ENCODE results near the gene SLC46A2.

The SLC46A2 gene

GRCh38 chr9:112911736-112912135 is 21.1 kb upstream of the SLC46A2 start:
- Histone ChIP-seq H3K9ac (ENCODE audit: low read length) (no peak overlapping the region), H3K27me3 (ENCODE audit: control insufficient read depth, insufficient read depth, low read length) (peaks cover 8% of the 10 kb centered on the region), H3K4me1 (ENCODE audit: control insufficient read depth, low read depth, low read length) (no peaks in the 10 kb centered on the region), H3K27ac (ENCODE audit: low read length) (no peak overlapping the region), H3K36me3 (ENCODE audit: control insufficient read depth, low read depth, low read length) (no peaks in the 10 kb centered on the region), H3K9me3 (ENCODE audit: control insufficient read depth, low read depth, low read length) (no peaks in the 10 kb centered on the region), H3K4me3 (ENCODE audit: low read length) (no peak overlapping the region)

GRCh38 chr9:112905084-112905483 is 14.4 kb upstream of the SLC46A2 start:
- H3K9me3 ChIP-seq (ENCODE audit: control insufficient read depth, low read depth, low read length) = no peaks in the 10 kb centered on the region
- H3K27ac ChIP-seq (ENCODE audit: low read length) = no peak overlapping the region
- H3K4me3 ChIP-seq (ENCODE audit: low read length) = no peak overlapping the region
- no peak overlapping the region for H3K9ac ChIP-seq (ENCODE audit: low read length)
- H3K36me3 ChIP-seq (ENCODE audit: control insufficient read depth, low read depth, low read length) = no peaks in the 10 kb centered on the region
- H3K27me3 ChIP-seq (ENCODE audit: control insufficient read depth, insufficient read depth, low read length) = no peaks in the 10 kb centered on the region
- no peaks in the 10 kb centered on the region for H3K4me1 ChIP-seq (ENCODE audit: control insufficient read depth, low read depth, low read length)

- H3K27me3 ChIP-seq (ENCODE audit: control insufficient read depth, insufficient read depth, low read length) = no peaks in the 10 kb centered on the region
- no peaks in the 10 kb centered on the region for H3K4me1 ChIP-seq (ENCODE audit: control insufficient read depth, low read depth, low read length)
- H3K27ac ChIP-seq (ENCODE audit: low read length) = no peak overlapping the region
- no peak overlapping the region for H3K9ac ChIP-seq (ENCODE audit: low read length)
- no peaks in the 10 kb centered on the region for H3K9me3 ChIP-seq (ENCODE audit: control insufficient read depth, low read depth, low read length)
- H3K36me3 ChIP-seq (ENCODE audit: control insufficient read depth, low read depth, low read length) = no peaks in the 10 kb centered on the region
- H3K4me3 ChIP-seq (ENCODE audit: low read length) = no peak overlapping the region
Observed at GRCh38 chr9:112900901-112901300, 10.2 kb upstream of the SLC46A2 start.

- Histone ChIP-seq H3K4me3 (ENCODE audit: low read length) (no peak overlapping the region), H3K27ac (ENCODE audit: low read length) (no peak overlapping the region), H3K36me3 (ENCODE audit: control insufficient read depth, low read depth, low read length) (no peaks in the 10 kb centered on the region), H3K9ac (ENCODE audit: low read length) (no peak overlapping the region), H3K4me1 (ENCODE audit: control insufficient read depth, low read depth, low read length) (no peaks in the 10 kb centered on the region), H3K9me3 (ENCODE audit: control insufficient read depth, low read depth, low read length) (no peaks in the 10 kb centered on the region), H3K27me3 (ENCODE audit: control insufficient read depth, insufficient read depth, low read length) (no peaks in the 10 kb centered on the region)
Observed at GRCh38 chr9:112900488-112900887, 9.8 kb upstream of the SLC46A2 start.

GRCh38 chr9:112898872-112899311 is 8.2 kb upstream of the SLC46A2 start:
- Histone ChIP-seq H3K27ac (ENCODE audit: low read length) (no peak overlapping the region), H3K9ac (ENCODE audit: low read length) (no peak overlapping the region), H3K27me3 (ENCODE audit: control insufficient read depth, insufficient read depth, low read length) (no peaks in the 10 kb centered on the region), H3K9me3 (ENCODE audit: control insufficient read depth, low read depth, low read length) (no peaks in the 10 kb centered on the region), H3K36me3 (ENCODE audit: control insufficient read depth, low read depth, low read length) (no peaks in the 10 kb centered on the region), H3K4me3 (ENCODE audit: low read length) (no peak overlapping the region), H3K4me1 (ENCODE audit: control insufficient read depth, low read depth, low read length) (no peaks in the 10 kb centered on the region)

DNA sequence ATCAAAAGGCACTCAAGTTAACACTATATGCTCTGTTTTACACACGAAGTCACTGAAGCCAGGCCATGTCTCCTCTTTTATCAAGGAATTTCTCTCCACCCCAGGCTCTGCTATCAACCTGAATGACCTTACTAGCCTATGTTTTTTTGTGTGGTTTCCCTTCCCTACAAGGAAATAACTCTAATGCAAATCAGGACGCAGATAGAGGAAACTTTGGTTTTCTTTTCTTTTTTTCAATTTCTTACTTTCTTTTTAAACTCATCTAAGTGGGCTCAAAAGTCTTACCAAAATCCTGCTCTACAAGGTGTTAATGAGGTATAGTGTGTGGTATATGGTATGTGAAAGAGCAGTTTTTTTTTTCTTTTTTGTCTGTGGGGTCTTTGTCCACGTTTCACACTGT is 5.5 kb upstream of the SLC46A2 start:
- no peaks in the 10 kb centered on the region for H3K9me3 ChIP-seq (ENCODE audit: control insufficient read depth, low read depth, low read length)
- H3K36me3 ChIP-seq (ENCODE audit: control insufficient read depth, low read depth, low read length) = no peaks in the 10 kb centered on the region
- no peaks in the 10 kb centered on the region for H3K4me1 ChIP-seq (ENCODE audit: control insufficient read depth, low read depth, low read length)
- no peak overlapping the region for H3K9ac ChIP-seq (ENCODE audit: low read length)
- peaks cover 16% of the 10 kb centered on the region for H3K27me3 ChIP-seq (ENCODE audit: control insufficient read depth, insufficient read depth, low read length)
- no peak overlapping the region for H3K27ac ChIP-seq (ENCODE audit: low read length)
- no peak overlapping the region for H3K4me3 ChIP-seq (ENCODE audit: low read length)

- no peak overlapping the region for H3K9ac ChIP-seq (ENCODE audit: low read length)
- H3K9me3 ChIP-seq (ENCODE audit: control insufficient read depth, low read depth, low read length) = no peaks in the 10 kb centered on the region
- H3K4me1 ChIP-seq (ENCODE audit: control insufficient read depth, low read depth, low read length) = no peaks in the 10 kb centered on the region
- peaks cover 30% of the 10 kb centered on the region for H3K27me3 ChIP-seq (ENCODE audit: control insufficient read depth, insufficient read depth, low read length)
- H3K36me3 ChIP-seq (ENCODE audit: control insufficient read depth, low read depth, low read length) = no peaks in the 10 kb centered on the region
- H3K27ac ChIP-seq (ENCODE audit: low read length) = no peak overlapping the region
- H3K4me3 ChIP-seq (ENCODE audit: low read length) = no peak overlapping the region
Observed at GRCh38 chr9:112894699-112895098, 4.0 kb upstream of the SLC46A2 start.

- Histone ChIP-seq H3K27ac (ENCODE audit: low read length) (no peak overlapping the region), H3K4me1 (ENCODE audit: control insufficient read depth, low read depth, low read length) (no peaks in the 10 kb centered on the region), H3K9ac (ENCODE audit: low read length) (no peak overlapping the region), H3K27me3 (ENCODE audit: control insufficient read depth, insufficient read depth, low read length) (peaks cover 36% of the 10 kb centered on the region), H3K4me3 (ENCODE audit: low read length) (no peak overlapping the region), H3K36me3 (ENCODE audit: control insufficient read depth, low read depth, low read length) (no peaks in the 10 kb centered on the region), H3K9me3 (ENCODE audit: control insufficient read depth, low read depth, low read length) (no peaks in the 10 kb centered on the region)
Observed at GRCh38 chr9:112894041-112894440, 3.4 kb upstream of the SLC46A2 start.

GRCh38 chr9:112892981-112893380 is 2.3 kb upstream of the SLC46A2 start:
- Histone ChIP-seq H3K9ac (ENCODE audit: low read length) (no peak overlapping the region), H3K27ac (ENCODE audit: low read length) (no peak overlapping the region), H3K9me3 (ENCODE audit: control insufficient read depth, low read depth, low read length) (no peaks in the 10 kb centered on the region), H3K36me3 (ENCODE audit: control insufficient read depth, low read depth, low read length) (no peaks in the 10 kb centered on the region), H3K27me3 (ENCODE audit: control insufficient read depth, insufficient read depth, low read length) (peaks cover 36% of the 10 kb centered on the region), H3K4me1 (ENCODE audit: control insufficient read depth, low read depth, low read length) (no peaks in the 10 kb centered on the region), H3K4me3 (ENCODE audit: low read length) (no peak overlapping the region)

DNA sequence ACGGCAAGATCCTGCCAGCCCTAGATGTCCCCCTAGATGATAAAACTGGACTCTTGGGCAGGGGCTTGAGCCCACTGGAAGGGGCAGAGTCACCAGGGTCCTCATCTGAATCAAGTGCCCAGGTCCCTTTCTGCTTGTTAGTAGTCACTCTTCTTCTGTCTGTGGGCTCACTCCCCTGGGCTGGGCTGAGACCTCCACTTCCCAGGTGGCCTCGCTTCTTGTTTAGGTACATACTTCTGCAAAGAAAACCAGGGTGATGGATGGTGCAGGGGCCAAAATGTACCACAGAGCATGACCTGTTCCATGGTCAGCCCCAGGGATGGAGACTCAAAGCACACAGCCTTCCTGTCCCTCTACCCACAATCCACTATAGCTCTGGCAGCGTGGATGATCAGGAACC is 845 bp upstream of the SLC46A2 start:
- H3K4me3 ChIP-seq (ENCODE audit: low read length) = no peak overlapping the region
- H3K9me3 ChIP-seq (ENCODE audit: control insufficient read depth, low read depth, low read length) = no peaks in the 10 kb centered on the region
- H3K36me3 ChIP-seq (ENCODE audit: control insufficient read depth, low read depth, low read length) = no peaks in the 10 kb centered on the region
- H3K27me3 ChIP-seq (ENCODE audit: control insufficient read depth, insufficient read depth, low read length) = peaks cover 36% of the 10 kb centered on the region
- H3K9ac ChIP-seq (ENCODE audit: low read length) = no peak overlapping the region
- H3K4me1 ChIP-seq (ENCODE audit: control insufficient read depth, low read depth, low read length) = no peaks in the 10 kb centered on the region
- no peak overlapping the region for H3K27ac ChIP-seq (ENCODE audit: low read length)

- H3K27me3 ChIP-seq (ENCODE audit: control insufficient read depth, insufficient read depth, low read length) = peaks cover 32% of the 10 kb centered on the region
- H3K9me3 ChIP-seq (ENCODE audit: control insufficient read depth, low read depth, low read length) = no peaks in the 10 kb centered on the region
- no peak overlapping the region for H3K9ac ChIP-seq (ENCODE audit: low read length)
- H3K4me1 ChIP-seq (ENCODE audit: control insufficient read depth, low read depth, low read length) = no peaks in the 10 kb centered on the region
- H3K27ac ChIP-seq (ENCODE audit: low read length) = no peak overlapping the region
- H3K36me3 ChIP-seq (ENCODE audit: control insufficient read depth, low read depth, low read length) = no peaks in the 10 kb centered on the region
- no peak overlapping the region for H3K4me3 ChIP-seq (ENCODE audit: low read length)
Observed at GRCh38 chr9:112887381-112887780, 3.3 kb downstream of the SLC46A2 start.

DNA sequence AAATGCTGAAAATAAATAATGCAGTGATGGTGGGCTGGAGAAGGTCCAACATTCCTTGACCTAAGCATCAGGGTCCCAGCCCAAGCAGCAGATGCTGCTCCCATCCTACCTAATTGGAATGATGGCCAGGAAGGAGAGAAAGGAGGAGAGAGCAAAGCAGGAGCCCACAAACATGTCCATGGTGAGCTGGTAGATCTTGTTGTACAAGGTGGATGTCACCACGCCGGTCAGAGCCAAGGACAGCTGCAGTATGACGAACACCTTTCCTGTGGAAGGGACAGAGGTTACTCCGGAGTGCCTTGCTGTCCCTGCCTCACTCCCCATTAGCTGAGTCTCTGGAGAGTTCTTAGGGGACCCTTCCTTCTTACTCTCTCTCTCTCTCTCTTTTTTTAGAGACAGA is 4.3 kb downstream of the SLC46A2 start:
- Histone ChIP-seq H3K9ac (ENCODE audit: low read length) (no peak overlapping the region), H3K27ac (ENCODE audit: low read length) (no peak overlapping the region), H3K27me3 (ENCODE audit: control insufficient read depth, insufficient read depth, low read length) (peaks cover 22% of the 10 kb centered on the region), H3K36me3 (ENCODE audit: control insufficient read depth, low read depth, low read length) (no peaks in the 10 kb centered on the region), H3K4me3 (ENCODE audit: low read length) (no peak overlapping the region), H3K9me3 (ENCODE audit: control insufficient read depth, low read depth, low read length) (no peaks in the 10 kb centered on the region), H3K4me1 (ENCODE audit: control insufficient read depth, low read depth, low read length) (no peaks in the 10 kb centered on the region)

Data from iPS-18a (cell line).